K562 (cell line): Measurements from ENCODE around the gene UBE3D. TPM values are rescaled to one million over a fixed set of nuclear protein-coding genes. Genes with fewer than 3 reads are reported as not detected.

Experiments used
- CBFA2T2 ChIP-seq: fragments of 450-650 bp; conservative IDR thresholded peaks from 2 replicates; pipeline ENCODE4 v1.6.1; 2017; ENCODE audit warnings: mild to moderate bottlenecking
- CBX2 ChIP-seq: fragments of 200-600 bp; sonication (generic); IDR thresholded peaks from one replicate; pipeline ENCODE4 v1.6.1; 2012; ENCODE audit warnings: mild to moderate bottlenecking, low read length, inconsistent platforms; ENCODE audit not compliant: insufficient read depth, poor library complexity, severe bottlenecking
- CCAR2 ChIP-seq: fragments of 200-400 bp; formaldehyde crosslinking; IDR thresholded peaks from 2 replicates; pipeline ENCODE4 v1.6.1; 2017; ENCODE audit warnings: mild to moderate bottlenecking, low read depth, low read length
- CCNT2 ChIP-seq: IDR thresholded peaks from 2 replicates; pipeline ENCODE4 v1.6.1; 2011; ENCODE audit warnings: borderline replicate concordance, low read depth, mild to moderate bottlenecking, moderate library complexity, mixed read lengths, low read length; ENCODE audit not compliant: insufficient read length; ENCODE audit errors: extremely low read depth
- DIDO1 ChIP-seq: fragments of 450-650 bp; IDR thresholded peaks from 2 replicates; pipeline ENCODE4 v1.6.1; 2016; ENCODE audit warnings: low read depth, missing biosample characterization, missing genetic modification characterization
- POLR2G ChIP-seq: fragments of 200-400 bp; formaldehyde crosslinking; IDR thresholded peaks from 2 replicates; pipeline ENCODE4 v1.6.1; 2017; ENCODE audit warnings: low read depth, mild to moderate bottlenecking, antibody characterized with exemption, low read length, moderate library complexity
- PURB ChIP-seq: sonication (generic); formaldehyde crosslinking; IDR thresholded peaks from 2 replicates; pipeline ENCODE4 v1.9.0; 2021; ENCODE audit warnings: low read depth, mild to moderate bottlenecking, missing genetic modification reagents
- SMAD2 ChIP-seq: fragments of 150-350 bp; IDR thresholded peaks from 2 replicates; pipeline ENCODE4 v1.6.1; 2014; ENCODE audit warnings: low read depth, mild to moderate bottlenecking, low read length
- SMARCA5 ChIP-seq: fragments of 450-650 bp; IDR thresholded peaks from 2 replicates; pipeline ENCODE4 v1.6.1; 2016
- YBX1 ChIP-seq: fragments of 450-650 bp; IDR thresholded peaks from 2 replicates; pipeline ENCODE4 v1.7.1; 2016; ENCODE audit warnings: mild to moderate bottlenecking
- ZBTB1 ChIP-seq: sonication (generic); formaldehyde crosslinking; IDR thresholded peaks from 2 replicates; pipeline ENCODE4 v1.8.1; 2023; ENCODE audit warnings: missing genetic modification reagents, low read depth, mild to moderate bottlenecking, borderline replicate concordance
- ZFP1 ChIP-seq: fragments of 450-650 bp; formaldehyde crosslinking; IDR thresholded peaks from 2 replicates; pipeline ENCODE4 v1.4.0; 2020; ENCODE audit warnings: mild to moderate bottlenecking, mixed read lengths
- ZFP30 ChIP-seq: fragments of 250-450 bp; sonication (Bioruptor Pico); IDR thresholded peaks from 2 replicates; pipeline ENCODE4 v1.8.0; 2022; ENCODE audit warnings: moderate library complexity, mild to moderate bottlenecking, inconsistent platforms, borderline replicate concordance
- ZNF197 ChIP-seq: fragments of 200-800 bp; sonication (Bioruptor generic); IDR thresholded peaks from 2 replicates; pipeline ENCODE4 v1.6.1; 2016; ENCODE audit warnings: low read depth, missing genetic modification characterization, missing compliant biosample characterization
- ZNF398 ChIP-seq: fragments of 250-450 bp; sonication (Bioruptor Pico); IDR thresholded peaks from 2 replicates; pipeline ENCODE4 v1.8.0; 2021; ENCODE audit warnings: moderate library complexity, mild to moderate bottlenecking, inconsistent platforms
- ZNF507 ChIP-seq: conservative IDR thresholded peaks from 2 replicates; pipeline ENCODE4 v1.6.1; 2017; ENCODE audit warnings: missing genetic modification characterization, missing compliant biosample characterization
- ZZZ3 ChIP-seq: fragments of 450-650 bp; IDR thresholded peaks from 2 replicates; pipeline ENCODE4 v1.6.1; 2016; ENCODE audit warnings: antibody characterized with exemption, mild to moderate bottlenecking, moderate library complexity
- polyA plus RNA-seq, 8 experiments: library from polyadenylated mRNA; depleted of rRNA in 4 of 8; stranded (reverse) in 5 of 8; unstranded in 3 of 8; fragments of >200 nt; fragmentation: Nextera tagmentation in 2 of 8; fragmentation: Illumina TruSeq in 1 of 8; extraction: Ambion mirVana in 2 of 8; extraction: Trizol in 1 of 8; gene quantifications; 2 replicates each; pipeline versions ENCODE4 v1.2.1 to v1.2.3, GENCODE V29; 2011 to 2014; ENCODE audit warnings: inconsistent platforms in 1 of 8, missing spikeins in 1 of 8
- total RNA-seq, 7 experiments: library from RNA; depleted of rRNA in 6 of 7; stranded (reverse); fragments of >200 nt in 6 of 7; fragmentation: Illumina TruSeq in 2 of 7; extraction: Trizol in 2 of 7; gene quantifications; 2 replicates each; pipeline versions ENCODE4 v1.2.1 to v1.2.3, GENCODE V29; 2011 to 2021; ENCODE audit warnings: low replicate concordance in 1 of 7
- TF ChIP-seq, protein P1 (sequence below): fragments of 200-800 bp; sonication (Bioruptor generic); IDR thresholded peaks from 2 replicates; pipeline ENCODE4 v1.6.1; 2017; ENCODE audit warnings: missing genetic modification characterization, missing compliant biosample characterization
- TF ChIP-seq, protein P2 (sequence below): fragments of 200-400 bp; formaldehyde crosslinking; IDR thresholded peaks from 2 replicates; pipeline ENCODE4 v1.6.1; 2017; ENCODE audit warnings: mild to moderate bottlenecking, low read depth, low read length, moderate library complexity
- TF ChIP-seq, protein P3 (sequence below): fragments of 450-650 bp; formaldehyde crosslinking; IDR thresholded peaks from 2 replicates; pipeline ENCODE4 v1.4.0; 2020; ENCODE audit warnings: mild to moderate bottlenecking, moderate library complexity

Gene UBE3D
- total and polyA plus RNA-seq, 9 of the 15 experiments (the other 6 are each of a cell fraction or from before 2014, with no cell fraction given): 9.4 to 17.6 (median 11.9) TPM

- TF ChIP-seq, protein P1, sequence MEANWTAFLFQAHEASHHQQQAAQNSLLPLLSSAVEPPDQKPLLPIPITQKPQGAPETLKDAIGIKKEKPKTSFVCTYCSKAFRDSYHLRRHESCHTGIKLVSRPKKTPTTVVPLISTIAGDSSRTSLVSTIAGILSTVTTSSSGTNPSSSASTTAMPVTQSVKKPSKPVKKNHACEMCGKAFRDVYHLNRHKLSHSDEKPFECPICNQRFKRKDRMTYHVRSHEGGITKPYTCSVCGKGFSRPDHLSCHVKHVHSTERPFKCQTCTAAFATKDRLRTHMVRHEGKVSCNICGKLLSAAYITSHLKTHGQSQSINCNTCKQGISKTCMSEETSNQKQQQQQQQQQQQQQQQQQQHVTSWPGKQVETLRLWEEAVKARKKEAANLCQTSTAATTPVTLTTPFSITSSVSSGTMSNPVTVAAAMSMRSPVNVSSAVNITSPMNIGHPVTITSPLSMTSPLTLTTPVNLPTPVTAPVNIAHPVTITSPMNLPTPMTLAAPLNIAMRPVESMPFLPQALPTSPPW (CRISPR knock-in tag): peak; percentile 47; the same call in 1 of the 2 replicates
- TF ChIP-seq SMAD2 (no peak), POLR2G (peak; percentile 79), ZNF507 (tag) (no peak), ZFP30 (CRISPR knock-in tag) (no peak), ZZZ3 (no peak), ZFP1 (CRISPR knock-in tag) (no peak), DIDO1 (peak; percentile 24; the same call in 1 of the 2 replicates), PURB (no peak), CBFA2T2 (no peak), CCNT2 (peak; percentile 27), ZBTB1 (CRISPR knock-in tag) (no peak), CCAR2 (no peak), CBX2 (no peak), YBX1 (no peak), SMARCA5 (no peak), ZNF398 (CRISPR knock-in tag) (no peak), ZNF197 (CRISPR knock-in tag) (no peak)
- TF ChIP-seq, protein P2, sequence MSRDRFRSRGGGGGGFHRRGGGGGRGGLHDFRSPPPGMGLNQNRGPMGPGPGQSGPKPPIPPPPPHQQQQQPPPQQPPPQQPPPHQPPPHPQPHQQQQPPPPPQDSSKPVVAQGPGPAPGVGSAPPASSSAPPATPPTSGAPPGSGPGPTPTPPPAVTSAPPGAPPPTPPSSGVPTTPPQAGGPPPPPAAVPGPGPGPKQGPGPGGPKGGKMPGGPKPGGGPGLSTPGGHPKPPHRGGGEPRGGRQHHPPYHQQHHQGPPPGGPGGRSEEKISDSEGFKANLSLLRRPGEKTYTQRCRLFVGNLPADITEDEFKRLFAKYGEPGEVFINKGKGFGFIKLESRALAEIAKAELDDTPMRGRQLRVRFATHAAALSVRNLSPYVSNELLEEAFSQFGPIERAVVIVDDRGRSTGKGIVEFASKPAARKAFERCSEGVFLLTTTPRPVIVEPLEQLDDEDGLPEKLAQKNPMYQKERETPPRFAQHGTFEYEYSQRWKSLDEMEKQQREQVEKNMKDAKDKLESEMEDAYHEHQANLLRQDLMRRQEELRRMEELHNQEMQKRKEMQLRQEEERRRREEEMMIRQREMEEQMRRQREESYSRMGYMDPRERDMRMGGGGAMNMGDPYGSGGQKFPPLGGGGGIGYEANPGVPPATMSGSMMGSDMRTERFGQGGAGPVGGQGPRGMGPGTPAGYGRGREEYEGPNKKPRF: no peak
- TF ChIP-seq, protein P3, sequence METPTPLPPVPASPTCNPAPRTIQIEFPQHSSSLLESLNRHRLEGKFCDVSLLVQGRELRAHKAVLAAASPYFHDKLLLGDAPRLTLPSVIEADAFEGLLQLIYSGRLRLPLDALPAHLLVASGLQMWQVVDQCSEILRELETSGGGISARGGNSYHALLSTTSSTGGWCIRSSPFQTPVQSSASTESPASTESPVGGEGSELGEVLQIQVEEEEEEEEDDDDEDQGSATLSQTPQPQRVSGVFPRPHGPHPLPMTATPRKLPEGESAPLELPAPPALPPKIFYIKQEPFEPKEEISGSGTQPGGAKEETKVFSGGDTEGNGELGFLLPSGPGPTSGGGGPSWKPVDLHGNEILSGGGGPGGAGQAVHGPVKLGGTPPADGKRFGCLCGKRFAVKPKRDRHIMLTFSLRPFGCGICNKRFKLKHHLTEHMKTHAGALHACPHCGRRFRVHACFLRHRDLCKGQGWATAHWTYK (CRISPR knock-in tag): no peak
These were observed 2.1 kb upstream of the UBE3D start, which contains the start of gene DOP1A (continued) for GRCh38 chr6:83067448-83068439.
